IPS-20b (cell line): ENCODE data around the gene ZFPM1.

Experiments used
- H3K27ac ChIP-seq: one replicate; pipeline ENCODE4 v1.5.1; 2013; ENCODE audit warnings: low read length
- H3K27me3 ChIP-seq: 2 replicates; pipeline ENCODE4 v1.6.1; 2013; ENCODE audit warnings: mild to moderate bottlenecking, low read length, inconsistent platforms; ENCODE audit not compliant: insufficient read depth
- H3K36me3 ChIP-seq: 2 replicates; pipeline ENCODE4 v1.6.1; 2013; ENCODE audit warnings: low read depth, mild to moderate bottlenecking, inconsistent platforms, low read length, moderate library complexity; ENCODE audit not compliant: insufficient read depth
- H3K4me1 ChIP-seq: 2 replicates; pipeline ENCODE4 v1.6.1; 2013; ENCODE audit warnings: mild to moderate bottlenecking, control low read depth, inconsistent platforms, low read length, moderate library complexity; ENCODE audit not compliant: insufficient read depth
- H3K4me3 ChIP-seq: 2 replicates; pipeline ENCODE4 v1.5.1; 2013; ENCODE audit warnings: mild to moderate bottlenecking, low read length, inconsistent platforms
- H3K9ac ChIP-seq: 2 replicates; pipeline ENCODE4 v1.6.1; 2013; ENCODE audit warnings: low read depth, mild to moderate bottlenecking, inconsistent platforms, low read length, moderate library complexity
- H3K9me3 ChIP-seq: 2 replicates; pipeline ENCODE4 v1.6.1; 2013; ENCODE audit warnings: mild to moderate bottlenecking, low read depth, low read length, inconsistent platforms; ENCODE audit not compliant: insufficient read depth

Gene ZFPM1

GRCh38 chr16:88575251-88575650, 122.2 kb downstream of the ZFPM1 start:
- Histone ChIP-seq H3K27me3 (no peaks in the 10 kb centered on the region), H3K4me1 (peaks cover 6% of the 10 kb centered on the region; the same call in 1 of the 2 replicates), H3K36me3 (peaks cover 55% of the 10 kb centered on the region), H3K27ac (no peak overlapping the region), H3K9ac (no peak overlapping the region), H3K9me3 (no peaks in the 10 kb centered on the region), H3K4me3 (no peak overlapping the region)

GRCh38 chr16:88576307-88576706, 123.2 kb downstream of the ZFPM1 start:
- Histone ChIP-seq H3K9me3 (no peaks in the 10 kb centered on the region), H3K27ac (no peak overlapping the region), H3K27me3 (no peaks in the 10 kb centered on the region), H3K36me3 (peaks cover 65% of the 10 kb centered on the region), H3K4me3 (no peak overlapping the region), H3K4me1 (peaks cover 3% of the 10 kb centered on the region; the same call in 1 of the 2 replicates), H3K9ac (no peak overlapping the region)

DNA sequence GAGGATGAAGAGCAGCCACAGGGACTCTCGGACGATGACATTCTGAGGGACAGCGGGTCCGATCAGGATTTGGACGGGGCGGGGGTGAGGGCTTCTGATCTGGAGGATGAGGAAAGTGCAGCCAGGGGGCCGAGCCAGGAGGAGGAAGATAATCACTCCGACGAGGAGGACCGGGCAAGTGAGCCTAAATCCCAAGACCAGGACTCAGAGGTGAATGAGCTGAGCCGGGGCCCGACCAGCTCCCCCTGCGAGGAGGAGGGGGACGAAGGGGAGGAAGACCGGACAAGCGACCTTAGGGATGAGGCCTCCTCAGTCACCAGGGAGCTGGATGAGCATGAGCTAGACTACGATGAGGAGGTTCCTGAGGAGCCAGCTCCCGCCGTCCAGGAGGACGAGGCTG, 124.1 kb downstream of the ZFPM1 start:
- Histone ChIP-seq H3K27ac (no peak overlapping the region), H3K4me3 (no peak overlapping the region), H3K27me3 (no peaks in the 10 kb centered on the region), H3K9ac (no peak overlapping the region), H3K4me1 (no peaks in the 10 kb centered on the region), H3K36me3 (peaks cover 73% of the 10 kb centered on the region), H3K9me3 (no peaks in the 10 kb centered on the region)

GRCh38 chr16:88578446-88579313, 125.6 kb downstream of the ZFPM1 start:
- Histone ChIP-seq H3K36me3 (peaks cover 75% of the 10 kb centered on the region), H3K27me3 (no peaks in the 10 kb centered on the region), H3K9ac (no peak overlapping the region), H3K4me1 (no peaks in the 10 kb centered on the region), H3K9me3 (no peaks in the 10 kb centered on the region), H3K27ac (no peak overlapping the region), H3K4me3 (no peak overlapping the region)

DNA sequence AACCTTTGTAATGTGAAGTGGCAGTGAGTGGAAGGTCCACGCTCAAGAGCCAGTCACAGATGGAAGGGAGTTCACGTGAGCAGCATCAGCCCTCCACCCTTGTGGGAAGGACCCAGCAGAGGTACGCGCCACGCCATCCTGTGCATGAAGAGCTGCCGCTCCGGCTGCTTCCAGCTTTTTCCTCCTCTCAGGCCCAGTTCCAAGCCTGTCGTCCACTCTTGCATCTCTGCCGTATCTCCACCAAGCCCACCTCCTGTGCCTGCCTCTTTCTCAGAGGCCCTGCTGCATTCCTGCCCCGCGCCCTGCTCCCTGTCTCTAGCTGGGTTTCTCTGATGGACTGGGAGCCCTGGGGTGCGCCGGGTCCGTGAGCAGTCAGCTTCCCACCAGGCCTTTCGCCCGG, 127.3 kb downstream of the ZFPM1 start:
- Histone ChIP-seq H3K9me3 (no peaks in the 10 kb centered on the region), H3K4me3 (no peak overlapping the region), H3K9ac (no peak overlapping the region), H3K4me1 (no peaks in the 10 kb centered on the region), H3K27ac (no peak overlapping the region), H3K27me3 (no peaks in the 10 kb centered on the region), H3K36me3 (peaks cover 69% of the 10 kb centered on the region)

DNA sequence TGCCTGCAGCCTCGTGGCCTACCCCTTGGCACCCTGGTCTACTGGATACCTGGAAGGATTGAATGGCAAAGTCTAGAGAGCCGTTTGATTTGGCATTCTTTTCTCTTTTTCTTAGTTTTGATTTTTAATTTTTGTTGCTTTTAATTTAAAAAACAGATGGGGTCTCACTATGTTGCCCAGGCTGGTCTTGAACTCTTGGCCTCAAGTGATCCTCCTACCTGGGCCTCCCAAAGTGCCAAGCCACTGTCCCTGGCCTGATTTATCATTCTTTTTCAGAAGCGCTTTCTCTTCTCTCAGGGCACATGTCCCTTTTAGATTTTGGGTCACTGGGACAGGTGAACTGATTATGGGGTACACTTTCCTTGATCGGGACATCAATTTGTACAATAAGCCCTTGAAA, 128.0 kb downstream of the ZFPM1 start:
- no peak overlapping the region for H3K4me3 ChIP-seq
- H3K36me3 ChIP-seq, result peaks cover 68% of the 10 kb centered on the region
- no peaks in the 10 kb centered on the region for H3K27me3 ChIP-seq
- H3K9ac ChIP-seq, result no peak overlapping the region
- no peaks in the 10 kb centered on the region for H3K4me1 ChIP-seq
- no peak overlapping the region for H3K27ac ChIP-seq
- H3K9me3 ChIP-seq, result no peaks in the 10 kb centered on the region

DNA sequence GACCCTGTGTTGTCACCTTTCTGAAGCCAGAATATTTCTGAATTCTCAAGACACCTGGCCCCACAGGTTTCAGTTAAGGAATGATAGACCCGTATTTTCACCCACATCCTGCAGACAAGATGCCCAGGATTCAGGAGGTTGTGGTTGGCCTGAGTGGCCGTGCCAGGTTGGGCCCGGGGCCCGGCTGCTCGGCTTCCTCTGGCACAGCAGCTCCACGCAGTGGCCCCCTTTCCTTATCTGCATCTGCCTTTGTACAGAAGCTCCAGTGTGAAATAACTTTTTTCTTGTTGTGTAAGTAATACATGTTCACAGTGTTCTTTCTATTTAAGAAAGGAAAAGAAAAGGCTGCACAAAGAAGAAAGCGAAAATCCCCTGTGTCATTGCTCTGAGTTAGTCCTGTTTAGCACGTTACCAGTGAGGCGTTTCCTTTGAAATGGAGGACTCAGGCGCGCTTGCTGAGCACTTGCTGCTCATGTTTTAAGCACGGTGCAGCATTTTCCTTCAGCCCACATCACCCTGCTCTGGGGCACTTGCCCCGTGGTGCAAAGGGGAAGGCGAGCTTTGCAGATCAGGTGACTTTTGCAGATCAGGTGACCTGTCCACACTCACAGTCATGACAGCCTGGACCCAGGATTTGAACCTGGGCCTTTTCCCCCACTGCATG, 130.0 kb downstream of the ZFPM1 start:
- no peak overlapping the region for H3K9ac ChIP-seq
- no peak overlapping the region for H3K4me3 ChIP-seq
- H3K4me1 ChIP-seq, result no peaks in the 10 kb centered on the region
- H3K9me3 ChIP-seq, result no peaks in the 10 kb centered on the region
- no peaks in the 10 kb centered on the region for H3K27me3 ChIP-seq
- H3K36me3 ChIP-seq, result peaks cover 68% of the 10 kb centered on the region
- no peak overlapping the region for H3K27ac ChIP-seq

GRCh38 chr16:88584676-88585075, 131.6 kb downstream of the ZFPM1 start:
- Histone ChIP-seq H3K4me1 (no peaks in the 10 kb centered on the region), H3K4me3 (no peak overlapping the region), H3K9ac (no peak overlapping the region), H3K36me3 (peaks cover 71% of the 10 kb centered on the region), H3K9me3 (no peaks in the 10 kb centered on the region), H3K27ac (no peak overlapping the region), H3K27me3 (no peaks in the 10 kb centered on the region)

- no peak overlapping the region for H3K27ac ChIP-seq
- H3K4me3 ChIP-seq, result no peak overlapping the region
- no peak overlapping the region for H3K9ac ChIP-seq
- no peaks in the 10 kb centered on the region for H3K9me3 ChIP-seq
- peaks cover 74% of the 10 kb centered on the region for H3K36me3 ChIP-seq
- H3K4me1 ChIP-seq, result no peaks in the 10 kb centered on the region
- H3K27me3 ChIP-seq, result no peaks in the 10 kb centered on the region
These were observed 132.2 kb downstream of the ZFPM1 start for GRCh38 chr16:88585269-88585668.

- Histone ChIP-seq H3K4me1 (no peaks in the 10 kb centered on the region), H3K9me3 (no peaks in the 10 kb centered on the region), H3K4me3 (no peak overlapping the region), H3K9ac (no peak overlapping the region), H3K36me3 (peaks cover 72% of the 10 kb centered on the region), H3K27me3 (no peaks in the 10 kb centered on the region), H3K27ac (no peak overlapping the region)
These were observed 133.0 kb downstream of the ZFPM1 start for GRCh38 chr16:88585927-88586581.
